Body of pancreas (tissue), 4 donors: Measurements from ENCODE around the gene BANP.

ENCODE experiments used
- CTCF ChIP-seq, 7 experiments: fragments of 450-650 bp in 4 of 7; fragments of 200-600 bp in 3 of 7; sonication (generic) in 3 of 7; IDR thresholded peaks; one replicate each; pipeline ENCODE4 v1.5.1; 2016 to 2019; ENCODE audit warnings: antibody characterized with exemption in 7 of 7
- POLR2A ChIP-seq, 3 donors: fragments of 450-650 bp; IDR thresholded peaks; one replicate each; pipeline ENCODE4 v1.6.1; 2016; ENCODE audit warnings: antibody characterized with exemption in 3 of 3, mild to moderate bottlenecking in 2 of 3

DNA sequence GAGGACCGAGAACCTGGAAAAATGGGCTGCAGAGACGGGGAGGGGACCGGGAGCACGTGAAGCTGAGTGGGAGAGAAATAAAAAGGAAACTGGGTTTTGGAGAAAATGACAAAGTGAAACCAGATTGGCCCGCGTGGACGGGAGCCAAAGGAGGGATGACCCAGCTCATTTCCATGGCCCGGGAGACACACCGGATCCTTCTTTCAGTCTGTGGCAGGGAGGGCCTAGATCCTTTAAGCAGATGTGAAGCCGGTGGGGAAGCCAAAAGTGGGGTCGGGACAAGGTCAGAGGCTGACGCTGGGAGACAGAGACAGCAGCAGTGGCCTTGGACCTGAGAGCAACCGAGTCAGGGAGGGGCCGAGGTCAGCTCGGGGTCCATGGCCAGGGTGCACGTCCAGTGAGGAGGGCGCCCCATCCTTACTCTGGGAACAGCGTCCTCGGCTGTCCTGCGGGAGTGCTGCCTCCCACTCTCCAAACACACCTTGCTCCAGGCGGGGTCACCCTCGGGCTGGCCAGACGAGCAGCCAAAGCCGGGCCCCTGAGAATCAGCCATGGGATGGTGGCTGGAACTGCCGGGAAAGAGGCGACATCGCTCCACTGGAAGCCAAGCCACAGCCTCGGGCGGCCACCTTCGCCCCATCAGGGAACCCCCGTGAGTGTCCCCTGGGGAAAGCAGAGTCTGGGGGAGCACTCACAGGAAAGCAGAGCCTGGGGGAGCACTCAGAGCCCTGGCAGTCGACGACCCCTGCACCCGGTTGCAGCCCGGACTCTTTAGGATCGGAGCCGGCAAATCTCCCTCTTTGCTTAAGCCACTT is 32.2 kb upstream of the BANP start:
- TF ChIP-seq POLR2A (IDR thresholded peaks at IDR 0.05) (no peak), CTCF (IDR thresholded peaks at IDR 0.05) (no peak)
